ENCODE results near the gene BCL2A1.

BCL2A1 gene

GRCh38 chr15:79962178-79962577 is 8.8 kb downstream of the BCL2A1 start:
- Mint-ChIP-seq H3K4me3 (no peak overlapping the region), H3K9me3 (no peaks in the 10 kb centered on the region), H3K36me3 (ENCODE audit: low read depth) (no peaks in the 10 kb centered on the region), H3K27ac (no peak overlapping the region), H3K4me1 (ENCODE audit: low read depth) (peaks cover 23% of the 10 kb centered on the region), H3K27me3 (peaks cover 26% of the 10 kb centered on the region)
- intact Hi-C loops (cut with micrococcal nuclease): no loop called here

GRCh38 chr15:79960502-79961212 is 10.3 kb downstream of the BCL2A1 start:
- intact Hi-C loops (cut with micrococcal nuclease): no loop called here
- Mint-ChIP-seq H3K4me3 (no peak overlapping the region), H3K27ac (no peak overlapping the region), H3K36me3 (ENCODE audit: low read depth) (no peaks in the 10 kb centered on the region), H3K9me3 (no peaks in the 10 kb centered on the region), H3K27me3 (peaks cover 29% of the 10 kb centered on the region), H3K4me1 (ENCODE audit: low read depth) (peaks cover 22% of the 10 kb centered on the region)

GRCh38 chr15:79957741-79958140 is 13.3 kb downstream of the BCL2A1 start:
- H3K4me1 Mint-ChIP-seq (ENCODE audit: low read depth): peaks cover 33% of the 10 kb centered on the region

GRCh38 chr15:79956354-79956939 is 14.5 kb downstream of the BCL2A1 start:
- intact Hi-C loops (cut with micrococcal nuclease): no loop called here
- H3K36me3 Mint-ChIP-seq (ENCODE audit: low read depth): no peaks in the 10 kb centered on the region
- H3K4me1 Mint-ChIP-seq (ENCODE audit: low read depth): peaks cover 45% of the 10 kb centered on the region
- peaks cover 43% of the 10 kb centered on the region for H3K27me3 Mint-ChIP-seq
- H3K4me3 Mint-ChIP-seq: no peak overlapping the region
- no peak overlapping the region for H3K27ac Mint-ChIP-seq
- H3K9me3 Mint-ChIP-seq: no peaks in the 10 kb centered on the region

More at GRCh38 chr15:79957741-79958140, 13.3 kb downstream of the BCL2A1 start:
- Mint-ChIP-seq H3K9me3 (no peaks in the 10 kb centered on the region), H3K27ac (no peak overlapping the region), H3K27me3 (peaks cover 37% of the 10 kb centered on the region), H3K36me3 (ENCODE audit: low read depth) (no peaks in the 10 kb centered on the region), H3K4me3 (no peak overlapping the region)
- intact Hi-C loops (cut with micrococcal nuclease): no loop called here

GRCh38 chr15:79954661-79955060 is 16.3 kb downstream of the BCL2A1 start:
- H3K36me3 Mint-ChIP-seq (ENCODE audit: low read depth): no peaks in the 10 kb centered on the region
- H3K4me3 Mint-ChIP-seq: no peak overlapping the region
- intact Hi-C loops (cut with micrococcal nuclease): no loop called here
- peaks cover 41% of the 10 kb centered on the region for H3K27me3 Mint-ChIP-seq
- H3K4me1 Mint-ChIP-seq (ENCODE audit: low read depth): peaks cover 41% of the 10 kb centered on the region
- no peaks in the 10 kb centered on the region for H3K9me3 Mint-ChIP-seq
- H3K27ac Mint-ChIP-seq: no peak overlapping the region

- H3K4me3 Mint-ChIP-seq: no peak overlapping the region
- peaks cover 43% of the 10 kb centered on the region for H3K27me3 Mint-ChIP-seq
- intact Hi-C loops (cut with micrococcal nuclease): no loop called here
- no peaks in the 10 kb centered on the region for H3K36me3 Mint-ChIP-seq (ENCODE audit: low read depth)
- H3K27ac Mint-ChIP-seq: no peak overlapping the region
- H3K9me3 Mint-ChIP-seq: no peaks in the 10 kb centered on the region
- H3K4me1 Mint-ChIP-seq (ENCODE audit: low read depth): peaks cover 43% of the 10 kb centered on the region
These were observed 17.0 kb downstream of the BCL2A1 start for GRCh38 chr15:79953951-79954444.

GRCh38 chr15:79952329-79952728 is 18.7 kb downstream of the BCL2A1 start:
- Mint-ChIP-seq H3K4me3 (no peak overlapping the region), H3K27me3 (peaks cover 55% of the 10 kb centered on the region), H3K27ac (no peak overlapping the region), H3K9me3 (no peaks in the 10 kb centered on the region), H3K36me3 (ENCODE audit: low read depth) (no peaks in the 10 kb centered on the region), H3K4me1 (ENCODE audit: low read depth) (peaks cover 55% of the 10 kb centered on the region)
- intact Hi-C loops (cut with micrococcal nuclease): no loop called here

GRCh38 chr15:79950247-79950646 is 20.7 kb downstream of the BCL2A1 start:
- Mint-ChIP-seq H3K4me3 (no peak overlapping the region), H3K27me3 (peaks cover 61% of the 10 kb centered on the region), H3K27ac (no peak overlapping the region), H3K4me1 (ENCODE audit: low read depth) (peaks cover 54% of the 10 kb centered on the region), H3K36me3 (ENCODE audit: low read depth) (no peaks in the 10 kb centered on the region), H3K9me3 (no peaks in the 10 kb centered on the region)
- intact Hi-C loops (cut with micrococcal nuclease): no loop called here

GRCh38 chr15:79948761-79949160 is 22.2 kb downstream of the BCL2A1 start:
- no peak overlapping the region for H3K27ac Mint-ChIP-seq
- H3K36me3 Mint-ChIP-seq (ENCODE audit: low read depth): no peaks in the 10 kb centered on the region
- H3K9me3 Mint-ChIP-seq: no peaks in the 10 kb centered on the region
- peaks cover 43% of the 10 kb centered on the region for H3K4me1 Mint-ChIP-seq (ENCODE audit: low read depth)
- intact Hi-C loops (cut with micrococcal nuclease): no loop called here
- H3K4me3 Mint-ChIP-seq: no peak overlapping the region
- H3K27me3 Mint-ChIP-seq: peaks cover 69% of the 10 kb centered on the region

- Mint-ChIP-seq H3K4me1 (ENCODE audit: low read depth) (peaks cover 37% of the 10 kb centered on the region), H3K27me3 (peaks cover 69% of the 10 kb centered on the region), H3K4me3 (no peak overlapping the region), H3K36me3 (ENCODE audit: low read depth) (no peaks in the 10 kb centered on the region), H3K9me3 (no peaks in the 10 kb centered on the region), H3K27ac (no peak overlapping the region)
- intact Hi-C loops (cut with micrococcal nuclease): no loop called here
These were observed 22.8 kb downstream of the BCL2A1 start for GRCh38 chr15:79948095-79948695.

GRCh38 chr15:79947009-79947408 is 24.0 kb downstream of the BCL2A1 start:
- Mint-ChIP-seq H3K27me3 (peaks cover 69% of the 10 kb centered on the region), H3K4me3 (no peak overlapping the region), H3K9me3 (no peaks in the 10 kb centered on the region), H3K4me1 (ENCODE audit: low read depth) (peaks cover 32% of the 10 kb centered on the region), H3K27ac (no peak overlapping the region), H3K36me3 (ENCODE audit: low read depth) (no peaks in the 10 kb centered on the region)
- intact Hi-C loops (cut with micrococcal nuclease): no loop called here

GRCh38 chr15:79944622-79945021 is 26.4 kb downstream of the BCL2A1 start:
- Mint-ChIP-seq H3K4me3 (no peak overlapping the region), H3K27ac (no peak overlapping the region), H3K4me1 (ENCODE audit: low read depth) (peaks cover 29% of the 10 kb centered on the region), H3K36me3 (ENCODE audit: low read depth) (no peaks in the 10 kb centered on the region), H3K27me3 (peaks cover 77% of the 10 kb centered on the region), H3K9me3 (no peaks in the 10 kb centered on the region)
- intact Hi-C loops (cut with micrococcal nuclease): loop anchor here (5.0 kb wide), 2 partner anchors 33 to 48 kb away; no protein-coding TSS in a partner anchor

- intact Hi-C loops (cut with micrococcal nuclease): loop anchor here (5.0 kb wide), 2 partner anchors 33 to 48 kb away; no protein-coding TSS in a partner anchor
- Mint-ChIP-seq H3K9me3 (no peaks in the 10 kb centered on the region), H3K36me3 (ENCODE audit: low read depth) (no peaks in the 10 kb centered on the region), H3K27ac (no peak overlapping the region), H3K27me3 (peaks cover 80% of the 10 kb centered on the region), H3K4me3 (no peak overlapping the region), H3K4me1 (ENCODE audit: low read depth) (peaks cover 26% of the 10 kb centered on the region)
These were observed 27.2 kb downstream of the BCL2A1 start for GRCh38 chr15:79943820-79944219.

- H3K36me3 Mint-ChIP-seq (ENCODE audit: low read depth): no peaks in the 10 kb centered on the region
- peaks cover 76% of the 10 kb centered on the region for H3K27me3 Mint-ChIP-seq
- intact Hi-C loops (cut with micrococcal nuclease): loop anchor here (5.0 kb wide), 2 partner anchors 34 to 49 kb away; no protein-coding TSS in a partner anchor
- peaks cover 17% of the 10 kb centered on the region for H3K4me1 Mint-ChIP-seq (ENCODE audit: low read depth)
- H3K4me3 Mint-ChIP-seq: no peak overlapping the region
- no peak overlapping the region for H3K27ac Mint-ChIP-seq
- H3K9me3 Mint-ChIP-seq: no peaks in the 10 kb centered on the region
These were observed 28.1 kb downstream of the BCL2A1 start for GRCh38 chr15:79942741-79943481.

Data from dendritic cell treated with granulocyte-macrophage colony-stimulating factor and Interleukin-4, amounts not matched to agents 40 ng/mL and 50 ng/mL, for 4 days (primary cell).